Stomach smooth muscle (tissue), 2 donors: Measurements from ENCODE around the gene RDH12.

Experiments
- H3K27ac ChIP-seq: one replicate; pipeline ENCODE4 v1.7.0; 2013; ENCODE audit warnings: mild to moderate bottlenecking, low read length, inconsistent platforms
- H3K27me3 ChIP-seq, 2 donors: one replicate each; pipeline ENCODE4 v1.7.0; 2013; ENCODE audit warnings: low read length in 2 of 2; ENCODE audit not compliant: insufficient read depth in 2 of 2, control insufficient read depth in 1 of 2
- H3K36me3 ChIP-seq, 2 donors: one replicate each; pipeline ENCODE4 v1.7.0; 2013; ENCODE audit warnings: low read length in 2 of 2; ENCODE audit not compliant: control insufficient read depth in 2 of 2, insufficient read depth in 2 of 2
- H3K4me1 ChIP-seq: one replicate; pipeline ENCODE4 v1.7.0; 2013; ENCODE audit warnings: low read length; ENCODE audit not compliant: control insufficient read depth, insufficient read depth
- H3K4me3 ChIP-seq, 2 donors: one replicate each; pipeline ENCODE4 v1.7.0; 2013; ENCODE audit warnings: low read length in 2 of 2
- H3K9ac ChIP-seq, 2 donors: one replicate each; pipeline ENCODE4 v1.7.0; 2013; ENCODE audit warnings: low read length in 2 of 2, mild to moderate bottlenecking in 1 of 2
- H3K9me3 ChIP-seq, 2 donors: one replicate each; pipeline ENCODE4 v1.7.0; 2013; ENCODE audit warnings: low read length in 2 of 2; ENCODE audit not compliant: control insufficient read depth in 2 of 2
- donor health status: healthy.
- donor health status: Pancreatic carcinoma.

Gene RDH12

GRCh38 chr14:67746927-67747326 is 45.2 kb downstream of the RDH12 start:
- no peak overlapping the region for H3K9ac ChIP-seq
- no peaks in the 10 kb centered on the region for H3K27me3 ChIP-seq
- no peak overlapping the region for H3K4me3 ChIP-seq
- no peak overlapping the region for H3K27ac ChIP-seq
- peaks cover 7% of the 10 kb centered on the region for H3K4me1 ChIP-seq
- no peaks in the 10 kb centered on the region for H3K9me3 ChIP-seq
- H3K36me3 ChIP-seq: peaks cover 30 to 34% of the 10 kb centered on the region in 2 donors

GRCh38 chr14:67748312-67748711 is 46.6 kb downstream of the RDH12 start:
- no peaks in the 10 kb centered on the region for H3K27me3 ChIP-seq
- H3K9me3 ChIP-seq: no peaks in the 10 kb centered on the region
- no peak overlapping the region for H3K27ac ChIP-seq
- H3K9ac ChIP-seq: no peak overlapping the region
- H3K4me1 ChIP-seq: peaks cover 7% of the 10 kb centered on the region
- peaks cover 44 to 46% of the 10 kb centered on the region in 2 donors for H3K36me3 ChIP-seq
- H3K4me3 ChIP-seq: no peak overlapping the region

GRCh38 chr14:67749341-67750084 is 47.8 kb downstream of the RDH12 start:
- peaks cover 55 to 58% of the 10 kb centered on the region in 2 donors for H3K36me3 ChIP-seq
- H3K4me1 ChIP-seq: peaks cover 7% of the 10 kb centered on the region
- H3K9me3 ChIP-seq: no peaks in the 10 kb centered on the region
- no peak overlapping the region for H3K4me3 ChIP-seq
- no peaks in the 10 kb centered on the region for H3K27me3 ChIP-seq
- H3K27ac ChIP-seq: peak overlapping the region; percentile 24
- H3K9ac ChIP-seq: peak overlapping the region; percentile 13 to 14

- no peak overlapping the region for H3K9ac ChIP-seq
- no peaks in the 10 kb centered on the region for H3K4me1 ChIP-seq
- no peaks in the 10 kb centered on the region for H3K9me3 ChIP-seq
- H3K27me3 ChIP-seq: no peaks in the 10 kb centered on the region
- H3K4me3 ChIP-seq: no peak overlapping the region
- no peak overlapping the region for H3K27ac ChIP-seq
- peaks cover 50 to 55% of the 10 kb centered on the region in 2 donors for H3K36me3 ChIP-seq
These were observed 54.8 kb downstream of the RDH12 start for GRCh38 chr14:67756496-67756895.

- Histone ChIP-seq H3K27ac (no peak overlapping the region), H3K36me3 (peaks cover 48 to 56% of the 10 kb centered on the region in 2 donors), H3K4me3 (no peak overlapping the region), H3K27me3 (no peaks in the 10 kb centered on the region), H3K9ac (no peak overlapping the region), H3K4me1 (no peaks in the 10 kb centered on the region), H3K9me3 (no peaks in the 10 kb centered on the region)
These were observed 55.5 kb downstream of the RDH12 start for GRCh38 chr14:67757175-67757574.

GRCh38 chr14:67759916-67760315 is 58.2 kb downstream of the RDH12 start:
- Histone ChIP-seq H3K9me3 (no peaks in the 10 kb centered on the region), H3K4me3 (no peak overlapping the region), H3K36me3 (peaks cover 37 to 43% of the 10 kb centered on the region in 2 donors), H3K4me1 (no peaks in the 10 kb centered on the region), H3K27ac (no peak overlapping the region), H3K9ac (no peak overlapping the region), H3K27me3 (no peaks in the 10 kb centered on the region)

GRCh38 chr14:67762051-67762450 is 60.4 kb downstream of the RDH12 start:
- no peak overlapping the region for H3K27ac ChIP-seq
- no peaks in the 10 kb centered on the region for H3K4me1 ChIP-seq
- H3K27me3 ChIP-seq: no peaks in the 10 kb centered on the region
- H3K4me3 ChIP-seq: no peak overlapping the region
- no peak overlapping the region for H3K9ac ChIP-seq
- peaks cover 41 to 51% of the 10 kb centered on the region in 2 donors for H3K36me3 ChIP-seq
- no peaks in the 10 kb centered on the region for H3K9me3 ChIP-seq

GRCh38 chr14:67763158-67763822 is 61.6 kb downstream of the RDH12 start:
- peaks cover 43 to 60% of the 10 kb centered on the region in 2 donors for H3K36me3 ChIP-seq
- no peaks in the 10 kb centered on the region for H3K27me3 ChIP-seq
- H3K4me3 ChIP-seq: no peak overlapping the region
- no peak overlapping the region for H3K9ac ChIP-seq
- no peaks in the 10 kb centered on the region for H3K9me3 ChIP-seq
- no peak overlapping the region for H3K27ac ChIP-seq
- no peaks in the 10 kb centered on the region for H3K4me1 ChIP-seq

- no peak overlapping the region for H3K27ac ChIP-seq
These were observed 62.8 kb downstream of the RDH12 start for GRCh38 chr14:67764496-67764895.

GRCh38 chr14:67765192-67765834 is 63.6 kb downstream of the RDH12 start:
- H3K9ac ChIP-seq: no peak overlapping the region
- no peak overlapping the region for H3K4me3 ChIP-seq
- peaks cover 50 to 74% of the 10 kb centered on the region in 2 donors for H3K36me3 ChIP-seq
- no peaks in the 10 kb centered on the region for H3K27me3 ChIP-seq
- no peaks in the 10 kb centered on the region for H3K9me3 ChIP-seq
- H3K4me1 ChIP-seq: no peaks in the 10 kb centered on the region
- H3K27ac ChIP-seq: no peak overlapping the region

More at GRCh38 chr14:67764496-67764895, 62.8 kb downstream of the RDH12 start:
- no peaks in the 10 kb centered on the region for H3K27me3 ChIP-seq
- no peaks in the 10 kb centered on the region for H3K9me3 ChIP-seq
- H3K36me3 ChIP-seq: peaks cover 54 to 70% of the 10 kb centered on the region in 2 donors
- H3K4me1 ChIP-seq: no peaks in the 10 kb centered on the region
- no peak overlapping the region for H3K9ac ChIP-seq
- H3K4me3 ChIP-seq: no peak overlapping the region
